T-helper 1 cell treated with Interleukin-12 subunit alpha and Interleukin-12 subunit beta and Interleukin-4 antibody, amounts not matched to agents 30 μg/mL and 1 μg/mL, for 36 hours (primary cell): ENCODE results near the gene PSG2.
"Not testable (repeated sequence)": the region's sequence is repeated elsewhere in the genome, so short reads cannot be mapped to it uniquely, and the experiment has no call there.

Experiments
- H3K27ac Mint-ChIP-seq: one replicate; pipeline ENCODE4 v1.8.0; 2021; ENCODE audit warnings: mild to moderate bottlenecking, mixed read lengths
- H3K27me3 Mint-ChIP-seq: one replicate; pipeline ENCODE4 v1.8.0; 2021; ENCODE audit warnings: low read depth, mixed read lengths
- H3K36me3 Mint-ChIP-seq: one replicate; pipeline ENCODE4 v1.8.0; 2021; ENCODE audit warnings: low read depth, mixed read lengths
- H3K4me1 Mint-ChIP-seq: one replicate; pipeline ENCODE4 v1.8.0; 2021; ENCODE audit warnings: low read depth, mixed read lengths
- H3K4me3 Mint-ChIP-seq: one replicate; pipeline ENCODE4 v1.8.0; 2021; ENCODE audit warnings: mild to moderate bottlenecking, moderate library complexity, mixed read lengths
- H3K9me3 Mint-ChIP-seq: one replicate; pipeline ENCODE4 v1.8.0; 2021; ENCODE audit warnings: mixed read lengths

Gene PSG2

GRCh38 chr19:43031645-43032044 is 50.9 kb downstream of the PSG2 start:
- H3K27me3 Mint-ChIP-seq, H3K36me3 Mint-ChIP-seq, H3K27ac Mint-ChIP-seq, H3K9me3 Mint-ChIP-seq, H3K4me3 Mint-ChIP-seq, H3K4me1 Mint-ChIP-seq: not testable (repeated sequence)

DNA sequence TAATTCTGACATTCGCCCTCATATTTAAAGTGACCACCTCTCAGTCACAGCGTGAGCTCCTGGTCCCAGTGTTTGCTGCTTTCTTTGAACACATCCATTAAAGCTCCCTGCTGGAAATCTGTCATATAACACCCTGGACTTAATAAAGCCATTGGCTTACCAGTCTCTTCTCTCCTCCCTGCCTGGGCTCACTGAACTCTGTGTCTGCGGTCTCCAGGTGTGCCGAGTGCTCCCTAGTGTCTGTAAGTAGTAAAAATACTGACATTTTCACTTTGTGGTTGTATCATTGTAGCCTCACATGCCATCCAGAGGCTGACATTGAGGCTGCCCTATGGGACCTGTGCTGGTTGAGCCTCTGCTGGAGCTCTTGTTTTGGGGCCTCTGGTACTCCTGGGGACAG is 53.6 kb downstream of the PSG2 start:
- Mint-ChIP-seq H3K36me3 (no peaks in the 10 kb centered on the region), H3K4me3 (no peak overlapping the region), H3K27ac (no peak overlapping the region), H3K4me1 (no peaks in the 10 kb centered on the region), H3K9me3 (no peaks in the 10 kb centered on the region), H3K27me3 (no peaks in the 10 kb centered on the region)

DNA sequence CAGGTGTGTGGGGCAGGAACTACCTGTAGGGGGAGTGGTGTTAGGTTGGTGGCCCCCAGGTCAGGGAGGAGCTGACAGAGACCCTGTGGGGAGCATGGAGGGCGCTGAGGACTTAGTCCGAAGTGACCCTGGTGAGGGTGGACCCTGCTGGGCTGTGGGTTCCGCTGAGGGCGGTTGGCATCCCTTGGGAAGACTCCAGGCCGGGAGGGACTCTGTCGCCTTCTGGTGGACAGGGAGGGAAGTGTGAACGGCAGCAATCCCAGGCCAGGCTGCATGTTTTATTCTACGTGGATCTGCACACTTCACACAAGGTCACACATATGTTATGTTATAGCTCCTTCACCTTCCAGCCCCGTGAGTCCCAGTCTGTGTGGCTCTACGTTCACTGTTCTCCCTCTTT is 54.5 kb downstream of the PSG2 start:
- not testable (repeated sequence) for H3K9me3 Mint-ChIP-seq, H3K36me3 Mint-ChIP-seq, H3K4me3 Mint-ChIP-seq, H3K4me1 Mint-ChIP-seq, H3K27ac Mint-ChIP-seq, H3K27me3 Mint-ChIP-seq

GRCh38 chr19:43027061-43027460 is 55.4 kb downstream of the PSG2 start:
- not testable (repeated sequence) for H3K27me3 Mint-ChIP-seq, H3K4me3 Mint-ChIP-seq, H3K4me1 Mint-ChIP-seq, H3K27ac Mint-ChIP-seq, H3K36me3 Mint-ChIP-seq, H3K9me3 Mint-ChIP-seq

DNA sequence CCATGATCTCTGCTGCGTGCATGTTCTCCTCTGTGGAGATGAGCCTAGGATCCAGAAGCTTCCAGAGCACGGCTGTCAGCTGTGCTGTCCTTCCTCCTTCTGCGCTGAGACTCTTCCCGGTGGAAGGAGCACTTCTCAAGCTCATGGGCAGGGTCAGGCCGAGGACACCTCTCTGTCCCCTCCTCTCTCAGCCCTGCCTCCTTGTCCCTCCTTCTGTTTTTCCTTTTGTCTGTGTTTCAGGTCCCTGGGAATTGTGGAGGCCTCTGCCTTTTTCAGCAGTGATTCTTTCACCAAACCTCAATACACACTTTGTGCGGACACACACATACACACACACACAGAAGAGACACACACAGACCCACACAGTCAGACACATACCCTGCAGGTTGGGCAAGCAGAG is 56.1 kb downstream of the PSG2 start, which contains the start of gene PSG11:
Gene PSG11 (minus strand): TSS at position 101 of the 400 bp plus-strand sequence. CDS start 97 bp downstream, at position 4.
- not testable (repeated sequence) for H3K9me3 Mint-ChIP-seq, H3K4me1 Mint-ChIP-seq, H3K4me3 Mint-ChIP-seq, H3K36me3 Mint-ChIP-seq, H3K27me3 Mint-ChIP-seq, H3K27ac Mint-ChIP-seq

- H3K27me3 Mint-ChIP-seq, H3K36me3 Mint-ChIP-seq, H3K9me3 Mint-ChIP-seq, H3K4me1 Mint-ChIP-seq, H3K27ac Mint-ChIP-seq, H3K4me3 Mint-ChIP-seq: not testable (repeated sequence)
Measured at GRCh38 chr19:43022098-43022497, 60.4 kb downstream of the PSG2 start.

DNA sequence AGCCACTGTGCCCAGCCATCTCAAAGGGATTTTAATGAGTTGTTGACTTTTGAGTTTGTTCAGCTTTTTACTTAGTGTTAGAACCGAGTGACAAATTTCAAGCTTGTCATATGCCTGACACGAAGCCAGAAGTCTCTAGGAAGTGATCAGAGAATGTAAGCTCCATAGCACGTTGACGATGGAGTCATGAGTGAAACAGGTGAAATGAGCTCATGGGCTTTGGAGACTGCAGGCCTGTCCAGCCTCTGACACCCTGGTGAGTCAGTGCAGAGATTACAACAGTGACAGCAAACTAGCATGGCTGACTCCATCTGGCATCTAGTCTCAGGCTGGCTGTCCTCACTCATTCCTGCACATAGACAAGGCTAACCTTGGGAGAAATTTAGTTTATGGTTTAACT is 60.9 kb downstream of the PSG2 start:
- H3K9me3 Mint-ChIP-seq, H3K4me1 Mint-ChIP-seq, H3K4me3 Mint-ChIP-seq, H3K36me3 Mint-ChIP-seq, H3K27ac Mint-ChIP-seq, H3K27me3 Mint-ChIP-seq: not testable (repeated sequence)

DNA sequence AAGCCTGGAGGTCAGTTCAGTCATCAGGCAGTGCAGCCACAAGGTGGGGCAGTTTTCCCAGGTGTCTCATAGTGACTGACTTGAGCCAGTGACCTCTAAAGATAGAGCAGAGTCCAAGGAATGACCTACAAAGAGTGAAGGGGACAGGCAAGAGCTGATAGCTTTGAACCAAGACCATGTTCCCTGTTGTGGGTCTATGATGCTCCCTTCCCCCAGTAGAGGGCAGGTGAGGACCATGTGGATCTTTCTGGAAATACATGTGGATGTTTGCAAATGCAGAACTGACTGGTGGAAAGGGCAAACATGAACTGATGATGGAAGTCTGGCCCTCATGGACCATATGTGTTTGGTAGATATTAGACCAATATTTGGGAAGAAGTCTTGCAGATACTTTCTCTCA is 62.9 kb downstream of the PSG2 start:
- not testable (repeated sequence) for H3K4me1 Mint-ChIP-seq, H3K9me3 Mint-ChIP-seq, H3K36me3 Mint-ChIP-seq, H3K4me3 Mint-ChIP-seq, H3K27me3 Mint-ChIP-seq, H3K27ac Mint-ChIP-seq
